ENCODE results near the gene ERCC6L2. TPM values are rescaled to one million over a fixed set of nuclear protein-coding genes. Genes with fewer than 3 reads are reported as not detected.

The ERCC6L2 gene
- total RNA-seq, 1 experiment from 2014 or later: 39.2 TPM

- Histone ChIP-seq H3K36me3 (ENCODE audit: control insufficient read depth in 1 of 2, insufficient read depth in 2 of 2, low read length in 2 of 2) (peaks cover 0 to 4% of the 10 kb centered on the region in 2 experiments; a peak in 3 of 4 replicates), H3K9ac (ENCODE audit: low read length) (no peak overlapping the region), H3K4me1 (ENCODE audit: control insufficient read depth in 1 of 2, insufficient read depth in 2 of 2, low read length in 2 of 2) (no peaks in the 10 kb centered on the region), H3K79me2 (ENCODE audit: insufficient read depth, low read length) (no peaks in the 10 kb centered on the region), H2AFZ (ENCODE audit: low read depth, low read length, poor library complexity, severe bottlenecking) (no peak overlapping the region), H3K9me2 (ENCODE audit: insufficient read depth) (no peaks in the 10 kb centered on the region), H4K20me1 (ENCODE audit: insufficient read depth) (no peaks in the 10 kb centered on the region), H3K9me3 (ENCODE audit: control insufficient read depth in 1 of 2, insufficient read depth in 1 of 2, low read depth in 1 of 2, low read length in 2 of 2) (no peaks in the 10 kb centered on the region), H3K4me3 (replicated peaks in 1 of 2; ENCODE audit: low read depth in 1 of 2, low read length in 2 of 2) (no peak overlapping the region), H3K27me3 (ENCODE audit: insufficient read depth, low read length) (no peaks in the 10 kb centered on the region), H3K4me2 (ENCODE audit: low read length) (no peak overlapping the region), H3K27ac (ENCODE audit: low read depth, low read length) (no peak overlapping the region)
- intact Hi-C loops (cut with micrococcal nuclease): no loop called here
- ChIA-PET POLR2A (no interaction called here), CTCF (no interaction called here), RAD21 (ENCODE audit: low non-redundant PET in 1 of 2, low total read pairs in 2 of 2, uncharacterized antibody in 2 of 2, unreplicated experiment in 2 of 2) (no interaction called here)
- no peak for TF ChIP-seq ZNF274 (IDR thresholded peaks at IDR 0.05; ENCODE audit: low read depth, low read length)
- BruUV-seq (replicated peaks): no TSS peak
- ATAC-seq (no peak), DNase-seq (ENCODE audit: low read depth, low spot score) (no peak)
Measured at GRCh38 chr9:95939472-95939871, 64.0 kb downstream of the ERCC6L2 start.

- intact Hi-C loops (cut with micrococcal nuclease): no loop called here
- H3K4me1 ChIP-seq (ENCODE audit: control insufficient read depth in 1 of 2, insufficient read depth in 2 of 2, low read length in 2 of 2): no peaks in the 10 kb centered on the region
- H3K9me3 ChIP-seq (ENCODE audit: control insufficient read depth in 1 of 2, insufficient read depth in 1 of 2, low read depth in 1 of 2, low read length in 2 of 2): no peaks in the 10 kb centered on the region
- ATAC-seq (no peak), DNase-seq (ENCODE audit: low read depth, low spot score) (no peak)
- no peak overlapping the region for H2AFZ ChIP-seq (ENCODE audit: low read depth, low read length, poor library complexity, severe bottlenecking)
- no TSS peak for BruUV-seq (replicated peaks)
- no peaks in the 10 kb centered on the region for H3K79me2 ChIP-seq (ENCODE audit: insufficient read depth, low read length)
- ChIA-PET POLR2A (interaction anchor here (0.6 kb wide), 1 partner anchor 100 kb away, joined by 5 read pairs; no protein-coding TSS in a partner anchor), RAD21 (ENCODE audit: low non-redundant PET in 1 of 2, low total read pairs in 2 of 2, uncharacterized antibody in 2 of 2, unreplicated experiment in 2 of 2) (no interaction called here), CTCF (no interaction called here)
- no peaks in the 10 kb centered on the region for H4K20me1 ChIP-seq (ENCODE audit: insufficient read depth)
- no peak overlapping the region for H3K27ac ChIP-seq (ENCODE audit: low read depth, low read length)
- peaks cover 0 to 4% of the 10 kb centered on the region in 2 experiments; a peak in 3 of 4 replicates for H3K36me3 ChIP-seq (ENCODE audit: control insufficient read depth in 1 of 2, insufficient read depth in 2 of 2, low read length in 2 of 2)
- TF ChIP-seq ZBTB33 (IDR thresholded peaks at IDR 0.05; ENCODE audit: extremely low read depth, insufficient replicate concordance, low read length) (no peak), CEBPB (IDR thresholded peaks at IDR 0.05; ENCODE audit: low read depth) (no peak), ZFX (IDR thresholded peaks at IDR 0.05) (no peak), RAD21 (IDR thresholded peaks at IDR 0.05; ENCODE audit: low read depth) (no peak), SP1 (IDR thresholded peaks at IDR 0.05; ENCODE audit: low read depth) (no peak), EZH2phosphoT487 (IDR thresholded peaks at IDR 0.05; ENCODE audit: borderline replicate concordance) (no peak), EGR1 (IDR thresholded peaks at IDR 0.05; ENCODE audit: low read depth) (no peak), SRF (IDR thresholded peaks at IDR 0.05; ENCODE audit: low read depth) (no peak), ZNF274 (IDR thresholded peaks at IDR 0.05; ENCODE audit: low read depth, low read length) (no peak), CTCF (IDR thresholded peaks at IDR 0.05 in 2 of 3, conservative IDR thresholded peaks at IDR 0.05 in 1 of 3; ENCODE audit: borderline replicate concordance in 1 of 3, insufficient read depth in 1 of 3, low read depth in 2 of 3, low read length in 2 of 3) (no peak), MAX (IDR thresholded peaks at IDR 0.05) (no peak)
- H3K4me2 ChIP-seq (ENCODE audit: low read length): no peak overlapping the region
- H3K9me2 ChIP-seq (ENCODE audit: insufficient read depth): no peaks in the 10 kb centered on the region
- H3K9ac ChIP-seq (ENCODE audit: low read length): no peak overlapping the region
- H3K4me3 ChIP-seq (replicated peaks in 1 of 2; ENCODE audit: low read depth in 1 of 2, low read length in 2 of 2): no peak overlapping the region
- H3K27me3 ChIP-seq (ENCODE audit: insufficient read depth, low read length): no peaks in the 10 kb centered on the region
Measured at GRCh38 chr9:95940265-95940664, 64.8 kb downstream of the ERCC6L2 start.
